Occipital lobe (tissue), 2 donors: ENCODE results near the gene FBXL7. TPM values are rescaled to one million over a fixed set of nuclear protein-coding genes. Genes with fewer than 3 reads are reported as not detected.

Experiments used
- DNase-seq: peaks from one replicate; lab custom pipeline; 2025; lab: John Stamatoyannopoulos, UW
- total RNA-seq: library from RNA; depleted of rRNA; stranded (reverse); fragments of >200 nt; gene quantifications from one replicate; pipeline ENCODE4 v1.2.3, GENCODE V29; 2014

Gene FBXL7
- total RNA-seq, 1 donor from 2014 or later, result 3.0 TPM

DNA sequence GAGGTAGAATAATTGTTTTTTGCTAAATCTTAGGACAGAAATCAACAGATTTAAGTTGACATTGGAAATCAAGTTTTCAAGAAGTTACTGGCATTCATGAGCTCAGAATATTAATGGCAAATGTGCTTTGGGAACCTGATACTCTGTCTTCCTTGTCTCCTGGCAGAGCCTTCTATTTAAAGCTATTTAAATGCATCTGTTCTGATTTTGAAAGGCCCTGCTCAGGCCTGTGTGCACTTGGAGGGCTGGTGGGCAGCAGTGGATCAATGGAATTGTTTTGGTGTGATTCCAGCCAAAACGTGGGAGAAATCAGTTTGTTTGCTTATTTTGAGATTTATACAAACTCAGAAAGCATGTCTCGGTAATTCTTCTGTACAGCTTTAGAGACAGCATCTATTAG is 38.5 kb downstream of the FBXL7 start:
- no peak for DNase-seq

DNA sequence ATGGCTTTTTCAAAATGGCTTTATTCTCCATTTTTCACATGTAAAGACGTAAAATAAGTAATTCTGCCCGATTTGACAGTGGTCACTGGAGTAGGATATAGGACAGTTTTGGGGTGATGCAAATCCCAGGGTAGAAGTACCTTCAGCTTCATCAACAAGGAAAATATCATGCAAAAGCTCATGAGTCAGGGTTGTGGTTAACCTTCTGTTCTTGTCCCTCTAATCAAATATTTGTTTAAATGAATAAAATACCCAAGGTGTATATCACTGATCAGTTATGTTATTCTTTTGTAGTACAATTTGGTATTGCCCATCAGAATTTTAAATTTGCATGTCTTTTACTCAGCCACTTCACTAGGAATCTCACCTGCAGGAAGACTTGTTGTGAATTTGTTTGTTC is 40.0 kb downstream of the FBXL7 start:
- DNase-seq, result no peak

DNA sequence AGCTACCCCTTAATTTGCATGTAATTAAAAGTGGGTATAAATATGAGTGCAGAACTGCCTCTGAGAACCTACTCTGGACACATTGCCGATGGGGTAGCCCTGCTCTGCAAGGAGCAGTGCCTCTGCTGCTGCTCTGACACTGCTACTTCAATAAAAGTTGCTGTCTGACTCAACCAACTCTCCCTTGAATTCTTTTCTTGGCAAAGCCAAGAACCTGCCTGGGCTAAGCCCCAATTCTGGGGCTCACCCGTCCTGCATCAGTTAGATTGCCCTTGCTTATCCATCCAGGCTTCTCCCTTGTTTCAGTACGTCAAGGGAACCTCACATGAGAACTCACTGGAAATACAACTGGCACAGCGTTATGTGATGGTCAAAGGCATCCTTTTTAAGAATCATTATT is 44.1 kb downstream of the FBXL7 start:
- no peak for DNase-seq

DNA sequence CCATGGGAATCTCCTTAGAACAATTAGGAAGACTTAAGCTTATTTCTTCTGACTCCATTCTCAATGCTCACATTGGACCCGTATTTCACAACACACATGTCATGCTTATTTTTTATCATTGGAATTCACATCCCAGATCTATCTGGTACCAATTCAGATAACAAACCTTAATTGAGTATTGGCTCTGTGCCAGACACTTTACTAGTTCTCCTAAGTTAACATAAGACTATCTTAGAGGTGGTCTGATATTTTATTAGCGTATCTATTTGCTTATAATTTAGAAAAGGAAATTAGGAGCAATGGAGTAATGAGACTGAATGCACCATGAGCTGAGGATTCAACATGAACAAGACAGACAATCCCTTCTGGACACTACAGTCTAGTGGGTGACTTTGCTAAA is 45.1 kb downstream of the FBXL7 start:
- no peak for DNase-seq

DNA sequence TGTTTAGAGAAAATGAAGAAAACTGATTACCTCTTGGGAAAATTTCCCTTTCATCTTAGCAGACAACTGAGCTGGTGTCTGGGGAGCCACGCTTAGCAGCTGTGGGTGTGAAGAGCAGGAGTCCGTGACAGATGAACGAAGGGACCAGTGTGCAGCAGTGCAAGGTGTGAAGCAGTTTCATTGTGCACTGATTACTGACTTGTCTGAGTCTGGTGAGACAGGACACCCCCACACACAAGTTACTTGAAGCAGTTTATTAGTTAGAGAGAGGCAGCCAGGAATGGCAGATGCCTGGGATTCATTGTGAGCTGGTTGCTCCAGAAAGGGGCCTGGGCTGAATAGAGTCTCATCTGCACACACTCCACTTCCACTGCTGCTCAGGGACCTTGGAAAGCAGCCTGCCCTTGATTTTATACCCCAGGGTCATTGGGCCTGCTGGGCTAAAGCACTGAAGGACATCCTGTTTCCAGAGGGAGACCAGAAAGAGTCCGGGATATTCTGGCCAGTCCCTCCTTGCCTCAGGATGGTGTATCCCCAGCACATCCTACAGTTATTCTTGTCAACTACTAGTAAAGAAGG is 47.4 kb downstream of the FBXL7 start:
- no peak for DNase-seq

DNA sequence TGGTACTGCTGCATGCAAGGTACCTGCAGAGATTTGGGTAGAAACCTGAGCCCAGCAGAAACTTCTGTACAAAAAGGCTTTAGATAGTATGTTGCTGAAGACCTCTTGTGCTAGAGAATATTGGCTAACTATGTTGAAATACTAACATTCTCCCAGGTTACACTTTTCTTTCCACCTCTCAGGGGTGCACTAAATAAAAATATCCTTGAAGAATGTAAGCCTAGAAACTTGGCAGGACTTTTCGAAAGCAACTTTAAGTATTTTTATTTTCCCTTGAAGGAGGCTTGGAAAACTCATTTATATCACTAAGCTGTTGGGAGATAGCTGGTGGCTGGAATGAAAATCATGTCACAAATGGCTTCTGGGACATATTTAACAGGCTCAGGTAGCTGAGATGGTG is 50.0 kb downstream of the FBXL7 start:
- DNase-seq, result no peak

DNA sequence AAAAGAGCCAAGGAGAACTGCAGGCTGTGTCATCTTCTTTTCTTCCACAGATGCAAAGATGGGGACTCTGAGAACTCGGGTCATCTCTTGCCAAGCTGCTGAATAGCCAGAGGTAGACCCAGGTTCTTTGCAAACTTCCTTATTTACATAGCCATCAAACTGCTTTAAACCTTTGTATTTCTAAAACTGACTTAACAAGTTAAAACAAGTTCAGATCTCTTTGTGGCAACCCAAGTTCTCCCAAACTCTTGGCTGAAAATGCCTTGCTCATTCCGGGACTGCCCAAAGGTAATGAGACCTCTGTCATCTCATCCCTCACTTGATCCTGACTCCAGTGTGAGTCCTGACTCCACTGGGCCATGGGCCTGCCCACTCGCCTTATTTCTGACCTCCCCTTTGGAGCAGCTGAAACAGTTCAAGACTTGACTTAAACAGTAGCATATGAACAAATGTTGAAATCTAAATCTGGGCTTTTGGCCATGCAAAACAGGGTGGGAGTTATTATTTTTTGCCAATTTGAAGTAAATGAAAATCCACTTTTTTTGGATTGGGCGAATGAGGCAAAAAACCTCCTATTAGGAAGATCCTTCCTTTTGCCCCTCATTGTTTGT is 50.6 kb downstream of the FBXL7 start:
- no peak for DNase-seq

DNA sequence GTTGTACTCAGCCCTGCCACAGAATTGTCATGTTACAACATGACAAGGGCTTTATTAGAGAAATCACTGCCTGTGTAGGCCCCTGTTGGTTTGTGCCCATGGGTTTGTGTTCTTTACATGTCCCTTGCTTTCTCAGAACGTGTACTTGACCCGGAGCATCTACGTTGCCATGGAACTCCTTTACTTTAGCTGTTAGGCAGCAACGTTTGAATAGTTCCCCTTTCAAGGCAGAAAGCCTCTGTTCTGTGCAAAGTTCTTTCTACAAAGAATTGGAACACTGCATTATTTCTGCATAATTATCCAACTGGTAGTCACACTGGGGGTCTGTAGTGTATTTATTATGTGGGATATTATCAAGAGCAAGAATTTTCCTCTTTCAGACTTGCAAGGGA is 51.1 kb downstream of the FBXL7 start:
- no peak for DNase-seq

DNA sequence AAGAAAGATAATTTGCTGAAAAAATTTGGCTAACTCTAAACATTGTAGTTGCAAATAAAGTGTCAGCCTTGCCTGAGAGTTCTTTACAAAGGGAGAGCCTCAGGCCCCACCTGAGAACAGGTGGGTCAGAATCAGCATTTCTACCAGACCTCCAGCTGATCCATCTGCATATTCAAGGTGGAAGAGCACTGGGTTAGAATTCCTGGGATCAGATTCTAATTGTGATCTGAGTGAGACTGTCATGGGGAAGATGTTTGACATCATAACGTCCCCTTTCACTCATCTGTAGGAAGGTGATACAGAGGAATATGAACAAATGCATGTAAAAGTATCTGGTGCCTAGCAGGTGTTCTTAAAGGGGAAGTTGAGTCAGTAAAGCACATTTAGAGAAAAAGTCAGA is 54.6 kb downstream of the FBXL7 start:
- no peak for DNase-seq

DNA sequence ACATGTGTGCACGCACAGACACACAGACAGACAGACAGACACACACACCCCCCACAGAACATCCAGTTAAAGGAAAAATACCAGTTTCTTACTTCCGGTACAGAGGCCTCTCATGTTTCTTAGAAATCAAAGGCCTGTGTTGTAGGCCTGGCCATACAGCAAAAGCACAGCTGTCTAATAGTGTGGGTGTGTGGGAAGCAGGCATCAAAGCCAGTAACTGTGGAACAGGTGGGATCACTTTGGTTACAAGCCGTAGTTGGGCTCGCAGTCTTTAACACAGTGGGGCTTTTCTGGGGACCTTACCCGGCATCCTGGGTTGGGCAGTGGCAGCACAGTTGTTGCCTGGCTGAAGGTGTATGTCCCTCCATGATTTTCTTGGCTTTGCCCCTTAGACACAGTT is 55.2 kb downstream of the FBXL7 start:
- DNase-seq, result no peak

DNA sequence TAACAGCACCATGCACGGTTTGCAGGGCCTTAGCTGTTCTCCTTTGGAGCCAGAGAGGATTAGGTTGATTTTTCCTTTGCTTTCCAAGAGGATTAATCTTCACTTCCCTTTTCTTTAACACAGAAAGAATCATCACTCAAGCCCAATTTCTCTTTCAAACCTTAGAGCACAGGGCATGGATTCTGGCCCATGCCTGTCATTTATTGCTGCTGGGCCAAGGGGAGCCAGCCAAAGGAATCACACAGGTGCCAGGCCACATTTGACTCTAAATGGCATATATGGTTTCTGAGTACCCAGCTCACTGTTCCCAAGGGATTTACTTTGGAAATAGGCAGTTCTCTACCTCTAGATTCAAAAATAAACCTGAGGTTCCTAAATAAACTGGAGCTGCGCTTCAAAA is 58.3 kb downstream of the FBXL7 start:
- no peak for DNase-seq

DNA sequence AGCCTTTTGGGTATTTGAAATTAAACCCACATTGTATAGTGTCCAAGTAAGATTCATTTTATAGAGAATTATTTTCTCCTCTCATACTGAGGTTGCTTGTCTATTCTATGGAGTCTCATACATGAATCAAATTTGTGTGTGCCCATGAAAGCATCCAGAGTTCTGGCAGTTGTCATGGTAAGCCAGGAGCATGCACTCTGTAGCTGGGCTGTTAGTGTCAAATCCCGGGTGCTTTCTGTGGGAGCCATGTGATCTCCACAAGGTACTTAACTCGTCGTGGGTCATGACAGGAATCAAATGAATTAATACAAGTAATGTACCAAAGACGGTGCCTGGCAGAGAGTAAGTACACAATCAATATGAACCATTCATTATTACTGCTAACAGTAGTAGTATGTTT is 58.7 kb downstream of the FBXL7 start:
- no peak for DNase-seq

DNA sequence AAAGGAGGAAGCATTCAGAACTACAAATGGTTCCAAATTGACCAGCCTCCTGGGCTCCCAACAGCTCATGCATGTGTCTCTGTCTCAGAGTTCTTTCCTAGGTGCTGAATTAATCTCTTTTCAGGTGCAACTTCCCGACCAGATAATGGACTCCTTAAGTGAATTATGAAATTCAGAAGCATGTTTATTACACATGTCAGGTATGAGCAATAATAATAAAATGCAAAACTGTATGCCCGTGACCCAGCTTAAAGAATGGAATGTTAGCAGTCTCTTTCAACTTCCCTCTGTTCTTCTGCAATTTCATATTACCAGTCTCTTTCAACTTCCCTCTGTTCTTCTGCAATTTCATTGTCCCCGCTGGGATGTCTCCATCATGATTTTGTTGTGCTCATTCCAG is 60.4 kb downstream of the FBXL7 start:
- no peak for DNase-seq

DNA sequence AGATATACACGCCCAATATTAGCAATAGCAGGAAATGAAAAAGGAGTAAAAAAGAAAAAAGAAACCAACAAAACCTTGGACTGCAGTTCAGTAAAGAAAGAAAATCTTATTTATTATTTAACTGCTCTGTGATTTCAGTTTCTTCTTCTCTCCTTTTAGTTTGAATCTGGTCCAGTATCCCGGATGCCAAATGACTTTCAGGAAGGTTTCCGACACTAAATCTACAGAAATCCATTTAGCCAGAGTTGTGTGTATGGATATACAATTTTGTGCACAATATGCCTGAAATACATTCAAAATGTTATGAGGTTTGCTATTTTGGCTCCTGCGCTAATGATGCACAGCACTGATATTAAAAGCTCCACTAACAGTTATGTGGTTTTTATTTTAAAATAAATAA is 64.5 kb downstream of the FBXL7 start:
- no peak for DNase-seq

DNA sequence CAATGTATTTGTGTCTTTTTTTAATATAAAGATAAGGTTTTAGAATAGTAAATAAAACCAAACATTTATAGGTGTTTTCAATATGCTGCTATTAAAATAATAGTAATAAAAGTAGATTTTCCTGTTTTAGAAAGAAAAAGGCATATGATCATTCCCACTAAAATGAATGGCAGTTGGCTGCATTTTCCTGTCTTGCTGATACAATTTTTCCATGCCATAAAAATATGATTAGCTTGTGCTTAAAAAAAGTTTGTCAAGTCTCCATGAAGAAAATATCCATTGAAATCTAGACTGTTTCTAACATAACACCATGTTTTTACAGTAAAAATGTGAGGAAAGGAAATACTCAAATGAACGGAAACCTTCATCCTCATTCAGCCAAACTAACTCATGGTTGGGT is 65.0 kb downstream of the FBXL7 start:
- no peak for DNase-seq

DNA sequence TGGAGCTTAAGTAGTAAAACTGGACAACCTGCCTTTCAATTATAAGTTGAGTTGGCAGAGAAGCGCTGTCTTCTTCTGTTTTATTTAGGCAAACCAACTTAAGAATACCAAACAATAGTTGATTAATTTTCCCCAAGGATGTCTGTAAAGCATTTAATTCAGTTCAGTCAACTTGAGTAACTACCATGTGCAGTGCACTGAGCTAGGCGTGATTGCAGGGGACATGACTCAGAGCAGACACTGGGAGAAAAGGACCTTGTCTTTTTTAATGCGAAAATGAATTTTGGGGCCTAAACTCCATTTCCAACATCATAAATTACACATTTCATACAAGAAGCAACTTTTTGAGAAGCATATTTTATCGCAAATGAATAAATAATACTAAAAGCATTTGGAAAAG is 66.3 kb downstream of the FBXL7 start:
- no peak for DNase-seq

DNA sequence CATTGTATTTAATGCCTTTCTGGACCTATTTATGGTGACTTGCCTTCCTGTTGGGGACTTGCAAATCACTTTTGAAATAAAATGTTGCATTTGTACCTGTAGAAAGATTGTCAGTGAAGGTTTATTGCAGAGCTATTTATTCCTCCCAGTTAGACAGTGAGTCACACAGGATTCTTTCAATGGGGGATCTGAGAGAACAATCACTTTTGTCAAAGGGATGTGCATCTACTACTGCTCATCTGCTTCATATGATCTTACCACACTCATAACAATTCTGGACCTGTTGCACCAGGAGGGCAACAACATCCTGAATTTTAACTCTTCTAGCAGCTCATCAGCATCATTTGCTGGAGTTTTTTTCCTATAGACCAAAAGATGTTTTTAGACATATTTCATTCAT is 66.8 kb downstream of the FBXL7 start:
- no peak for DNase-seq

DNA sequence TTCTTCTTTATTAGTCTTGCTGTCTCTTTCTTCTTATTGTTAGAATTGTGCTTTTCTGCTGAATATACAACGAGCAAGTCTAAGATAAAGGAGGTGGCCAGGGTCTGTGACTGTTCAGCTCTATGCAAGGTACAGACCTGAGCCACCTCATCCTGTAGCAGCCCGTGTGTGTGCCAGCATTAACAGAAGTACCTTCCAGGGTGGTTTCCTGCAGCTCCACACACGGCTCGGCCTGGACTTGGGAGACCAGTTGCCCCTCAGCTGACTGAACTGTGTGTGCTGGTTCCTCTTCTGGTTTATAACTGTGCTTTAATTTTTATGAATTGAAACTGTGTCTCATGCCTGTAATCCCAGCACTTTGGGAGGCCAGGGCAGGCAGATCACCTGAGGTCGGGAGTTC is 70.5 kb downstream of the FBXL7 start:
- no peak for DNase-seq

DNA sequence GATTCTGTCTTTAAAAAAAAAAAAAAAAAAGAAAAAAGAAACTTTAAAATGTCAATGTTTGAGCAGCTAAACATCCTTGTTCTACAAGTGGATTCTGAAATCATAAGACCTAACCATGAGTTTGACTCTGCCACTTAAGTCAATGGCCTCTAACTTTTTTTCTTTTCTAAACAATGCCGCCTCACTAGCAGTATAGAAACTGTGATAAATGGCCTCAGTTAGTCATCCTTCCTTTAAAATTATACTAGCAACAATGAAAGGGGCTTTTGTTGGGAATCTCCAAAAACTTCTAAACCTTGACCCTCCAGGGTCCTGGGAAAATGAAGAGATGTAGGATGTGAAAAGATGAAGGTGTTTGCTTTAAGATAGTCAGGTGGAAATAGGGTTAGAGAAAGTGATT is 71.1 kb downstream of the FBXL7 start:
- DNase-seq, result no peak

DNA sequence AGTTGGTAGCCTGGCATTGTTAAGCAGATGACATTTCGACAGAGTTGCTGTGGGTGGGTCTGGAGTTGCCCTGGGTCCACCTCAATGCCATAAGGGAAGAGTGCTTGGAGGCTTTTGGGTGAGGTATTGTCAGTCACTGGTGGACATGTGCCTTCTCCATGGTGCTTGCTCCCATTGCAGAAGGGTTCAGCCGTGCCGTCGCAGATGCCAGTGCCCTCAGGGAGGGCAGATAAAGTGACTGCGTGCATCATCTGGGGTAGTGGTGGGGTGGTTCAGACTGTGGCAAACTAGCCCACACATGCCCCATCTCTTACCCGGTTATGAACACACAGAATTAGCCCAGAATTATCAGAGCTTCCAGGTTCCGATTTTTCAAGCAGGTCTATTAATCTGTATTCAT is 71.6 kb downstream of the FBXL7 start:
- no peak for DNase-seq

DNA sequence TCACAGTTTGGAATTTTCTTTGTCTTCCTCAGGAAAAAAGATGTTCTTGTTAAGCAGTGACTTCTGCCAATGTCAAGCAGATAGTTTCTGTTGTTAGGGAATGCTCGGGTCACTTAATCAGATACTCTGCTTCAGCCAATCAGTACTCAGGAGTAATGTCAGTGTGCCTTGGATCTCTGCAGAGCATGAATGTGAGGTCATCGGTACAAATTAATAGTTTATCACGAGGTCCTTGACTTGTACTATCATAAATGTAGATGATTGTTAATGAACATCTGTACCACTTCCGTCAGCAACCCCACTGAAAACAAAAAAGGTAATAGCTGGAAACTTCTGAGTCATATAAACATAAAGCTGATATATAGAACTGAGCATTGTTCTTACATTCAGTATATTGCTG is 73.6 kb downstream of the FBXL7 start:
- DNase-seq, result no peak

DNA sequence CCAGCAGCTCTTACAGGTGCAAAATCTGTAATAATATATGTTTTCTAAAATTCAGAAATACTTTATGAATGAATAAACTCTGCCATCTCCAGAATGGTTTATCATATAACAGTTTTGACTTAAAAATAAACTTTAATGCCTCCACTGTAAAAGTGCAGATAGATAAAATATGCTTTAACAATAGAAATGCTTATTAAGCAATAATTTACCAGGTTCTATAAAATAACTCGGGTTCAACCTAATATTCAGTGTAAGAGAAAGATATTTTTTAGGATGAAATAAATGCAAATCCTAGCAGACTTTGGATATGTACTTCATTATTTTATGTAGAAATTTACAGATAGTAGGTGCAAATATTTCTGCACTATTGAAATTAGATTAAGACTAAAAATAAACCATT is 74.1 kb downstream of the FBXL7 start:
- DNase-seq, result no peak

DNA sequence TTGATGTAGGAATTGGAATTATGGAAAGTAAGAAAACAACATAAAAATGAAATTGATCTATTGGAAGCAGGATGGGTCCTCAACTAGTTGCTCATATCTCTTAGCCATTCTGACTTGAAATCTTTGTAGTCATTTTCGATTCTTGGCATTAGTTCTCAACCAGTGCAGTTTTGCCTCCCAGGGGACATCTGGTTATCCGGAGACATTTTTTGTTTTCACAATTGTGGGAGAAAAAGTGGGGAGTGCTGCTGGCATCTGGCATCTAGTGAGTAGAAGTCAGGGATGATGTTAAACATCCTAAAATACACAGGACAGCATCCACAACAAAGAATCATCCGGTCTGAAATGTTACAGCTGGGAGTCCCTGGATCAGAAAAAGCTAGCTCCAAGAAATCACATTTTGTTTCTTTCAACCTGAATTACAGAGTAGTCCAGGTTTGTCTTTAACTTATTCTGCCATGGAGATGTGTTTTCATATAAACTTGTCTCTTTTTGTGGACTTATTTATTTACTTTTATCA is 74.9 kb downstream of the FBXL7 start:
- DNase-seq, result no peak

DNA sequence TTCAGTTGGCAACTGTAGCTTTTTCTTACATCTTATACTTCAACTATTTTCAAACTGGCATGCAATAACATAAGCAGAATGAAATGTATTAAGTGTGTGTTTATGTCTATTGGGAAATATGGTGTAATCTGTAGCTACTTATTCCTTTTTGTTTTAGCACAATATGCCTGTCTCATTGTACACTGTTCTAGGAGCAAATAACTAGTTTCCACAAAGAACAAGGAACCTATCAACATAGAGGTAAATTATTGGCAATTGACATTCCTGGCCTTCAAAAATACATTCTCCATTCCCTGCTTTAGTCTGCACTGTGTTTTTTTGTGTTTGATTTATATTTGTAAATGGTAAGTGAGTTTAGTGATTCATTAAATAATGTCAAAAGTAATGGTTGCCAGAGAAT is 75.7 kb downstream of the FBXL7 start:
- DNase-seq, result no peak
